Dedifferentiated amniotic fluid mesenchymal stem cell (primary cell): ENCODE measurements around the gene P3R3URF.
"Not testable (repeated sequence)": the region's sequence is repeated elsewhere in the genome, so short reads cannot be mapped to it uniquely, and the experiment has no call there.

ENCODE experiments used
- DNase-seq: peaks from one replicate; pipeline ENCODE4 v3.0.0-alpha.2; 2016; ENCODE audit errors: extremely low spot score

Gene P3R3URF

DNA sequence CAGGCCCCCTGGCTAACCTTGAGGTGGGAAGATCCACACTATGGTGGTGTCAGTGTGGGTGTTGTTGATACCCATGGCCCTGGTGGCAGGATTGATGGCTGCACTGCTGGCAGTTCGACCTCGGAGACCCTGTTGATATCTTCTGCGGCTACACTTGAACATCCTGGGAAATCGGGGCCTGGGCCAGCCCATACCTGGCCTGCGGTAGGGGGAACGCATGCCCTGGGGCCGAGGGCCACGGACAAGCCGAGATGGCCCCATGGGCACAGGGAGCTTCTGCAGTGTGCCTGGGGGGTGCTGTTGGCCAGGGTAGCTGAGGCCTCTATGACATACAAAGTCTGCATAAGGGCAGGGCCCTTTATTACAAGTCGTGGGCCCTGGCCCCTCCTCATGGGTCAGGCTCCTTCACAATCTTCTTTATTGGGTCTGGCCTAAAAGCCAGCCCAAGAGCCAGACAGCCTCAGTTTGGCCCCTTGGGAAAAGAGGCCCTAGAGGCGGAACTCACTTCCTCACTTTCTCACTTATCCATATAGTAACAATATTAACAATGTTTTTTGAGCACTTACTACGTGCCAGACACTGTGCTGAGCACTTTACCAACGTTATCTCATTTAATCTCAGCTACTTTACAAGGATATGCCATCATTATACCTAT lies at the start of gene P3R3URF:
TSS of gene P3R3URF (minus strand) at position 278 of the 655 bp plus-strand sequence. CDS start at position 261, 17 bp downstream.
- no peak for DNase-seq

DNA sequence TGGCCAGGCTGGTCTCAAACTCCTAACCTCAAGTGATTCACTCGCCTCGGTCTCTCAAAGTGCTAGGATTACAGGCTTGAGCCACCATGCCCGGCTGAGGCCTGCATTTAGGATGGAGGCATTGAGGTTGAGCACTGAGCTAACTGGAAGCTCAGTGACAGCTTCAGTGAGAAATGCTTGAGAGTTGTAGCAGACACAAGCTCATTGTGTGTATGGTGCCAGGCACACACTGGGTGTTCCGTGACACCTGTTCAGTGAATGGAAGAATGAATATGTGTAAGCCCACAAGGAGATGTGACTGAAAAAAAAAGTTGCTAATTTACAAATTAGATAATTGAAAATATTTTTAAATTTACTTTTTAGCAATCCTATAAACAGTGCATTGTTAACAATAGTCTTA lies 48.7 kb upstream of the P3R3URF start:
- DNase-seq, result no peak

DNA sequence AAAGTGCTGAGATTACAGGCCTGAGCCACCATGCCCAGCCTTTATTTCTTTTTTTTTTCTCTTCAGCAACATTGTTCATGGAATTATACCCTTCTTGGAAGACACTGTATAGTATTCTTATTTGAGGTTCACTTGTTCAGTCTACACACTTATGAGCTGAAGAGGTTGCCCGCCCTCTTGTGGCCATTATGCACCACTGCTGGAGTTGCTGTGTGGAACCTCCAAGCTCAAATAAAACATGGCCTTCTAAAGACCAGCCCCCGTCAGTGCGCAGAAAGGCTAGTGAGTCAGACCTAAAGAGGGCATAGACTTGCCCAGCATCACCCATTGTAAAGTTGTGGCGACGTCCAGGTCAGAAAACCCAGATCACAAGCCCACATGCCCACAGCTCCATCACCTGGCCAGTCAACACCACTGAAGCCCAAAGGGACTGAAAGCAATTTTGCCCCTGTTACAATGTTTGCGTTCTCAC lies 47.2 kb upstream of the P3R3URF start:
- DNase-seq, result peak; percentile 81

DNA sequence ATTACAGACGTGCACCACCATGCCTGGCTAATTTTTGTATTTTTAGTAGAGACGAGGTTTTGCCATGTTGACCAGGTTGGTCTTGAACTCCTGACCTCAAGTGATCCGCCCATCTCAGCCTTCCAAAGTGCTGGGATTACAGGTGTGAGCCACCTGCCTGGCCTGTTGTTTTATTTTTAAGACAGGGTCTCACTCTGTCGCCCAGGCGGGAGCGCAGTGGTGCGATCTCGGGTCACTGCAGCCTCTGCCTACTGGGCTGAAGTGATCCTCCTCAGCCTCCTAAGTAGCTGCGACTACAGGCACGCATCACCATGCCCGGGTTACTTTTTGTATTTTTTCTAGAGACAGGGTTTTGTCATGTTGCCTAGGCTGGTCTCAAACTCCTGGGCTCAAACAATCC lies 46.8 kb upstream of the P3R3URF start:
- DNase-seq, result not testable (repeated sequence)

DNA sequence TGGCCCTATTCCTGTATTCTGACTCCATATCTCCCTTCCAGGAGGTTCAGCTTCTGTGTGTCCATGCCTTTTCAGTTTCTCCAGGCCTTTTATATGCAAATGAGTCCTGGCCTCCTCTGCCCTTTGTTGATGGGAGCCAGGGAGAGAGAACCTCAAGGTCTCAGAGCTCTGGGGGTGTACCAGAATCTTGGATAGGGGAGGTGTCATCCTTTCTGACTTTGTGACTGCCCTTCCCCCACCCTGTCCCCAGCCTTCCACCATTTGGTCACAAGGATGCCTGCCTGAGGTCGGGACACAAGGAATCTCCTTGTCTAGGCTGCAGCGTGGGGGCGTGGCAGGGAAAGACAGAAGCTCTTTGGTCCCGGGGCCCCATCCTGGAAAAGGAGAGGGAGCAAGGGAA lies 45.5 kb upstream of the P3R3URF start:
- DNase-seq, result no peak

DNA sequence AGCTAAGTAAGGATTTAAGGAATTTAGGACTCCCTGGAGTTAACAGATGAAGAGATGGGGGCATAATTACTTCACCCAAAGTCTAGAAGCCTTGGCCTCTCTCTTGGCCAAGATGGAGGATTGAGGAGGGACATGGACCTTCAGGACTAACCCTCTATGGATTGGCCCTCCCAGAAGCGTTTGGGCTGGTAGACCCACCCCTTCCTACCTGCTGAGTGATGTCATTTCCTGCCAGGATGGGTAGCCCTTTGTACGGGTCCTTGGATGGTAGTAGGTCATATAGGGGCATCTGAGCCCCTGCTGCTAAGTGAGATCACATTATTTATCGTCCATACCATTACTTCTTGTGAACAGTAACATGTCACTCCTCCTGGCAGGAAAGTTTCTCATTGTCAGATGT lies 44.5 kb upstream of the P3R3URF start:
- DNase-seq, result no peak

DNA sequence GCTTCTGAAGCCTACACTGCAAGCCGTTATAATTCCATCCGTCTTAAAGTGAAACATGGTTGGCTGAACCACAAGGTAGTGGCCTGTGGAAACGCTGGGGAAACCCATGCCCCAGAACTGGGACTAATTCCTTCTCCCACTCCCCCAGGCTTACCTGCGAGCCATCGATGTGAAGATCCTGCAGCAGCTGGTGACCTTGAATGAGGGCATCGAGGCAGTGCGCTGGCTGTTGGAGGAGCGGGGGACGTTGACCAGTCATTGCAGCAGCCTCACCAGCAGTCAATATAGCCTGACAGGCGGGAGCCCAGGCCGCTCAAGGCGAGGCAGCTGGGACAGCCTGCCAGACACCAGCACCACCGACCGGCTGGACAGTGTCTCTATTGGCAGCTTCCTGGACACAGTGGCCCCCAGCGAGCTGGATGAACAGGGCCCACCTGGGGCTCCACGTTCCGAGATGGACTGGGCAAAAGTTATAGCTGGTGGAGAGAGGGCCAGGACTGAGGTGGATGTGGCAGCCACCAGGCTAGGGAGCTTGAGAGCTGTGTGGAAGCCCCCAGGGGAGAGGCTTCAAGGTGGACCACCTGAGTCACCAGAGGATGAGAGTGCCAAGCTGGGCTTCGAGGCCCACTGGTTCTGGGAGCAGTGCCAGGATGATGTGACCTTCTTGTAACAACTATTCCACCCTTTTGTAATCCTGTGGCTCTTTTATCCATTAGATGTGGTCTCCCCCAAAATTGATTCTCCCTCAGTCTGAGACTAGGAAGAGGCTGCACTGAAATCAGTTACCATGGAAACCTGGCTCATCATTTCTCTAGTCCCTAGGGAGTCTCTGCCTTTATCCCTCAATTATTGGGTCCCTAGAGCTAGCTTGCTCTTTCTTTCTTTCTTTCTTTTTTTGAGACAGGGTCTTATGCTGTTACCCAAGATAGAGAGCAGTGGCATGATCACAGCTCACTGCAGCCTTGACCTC lies 43.5 kb upstream of the P3R3URF start:
- no peak for DNase-seq

DNA sequence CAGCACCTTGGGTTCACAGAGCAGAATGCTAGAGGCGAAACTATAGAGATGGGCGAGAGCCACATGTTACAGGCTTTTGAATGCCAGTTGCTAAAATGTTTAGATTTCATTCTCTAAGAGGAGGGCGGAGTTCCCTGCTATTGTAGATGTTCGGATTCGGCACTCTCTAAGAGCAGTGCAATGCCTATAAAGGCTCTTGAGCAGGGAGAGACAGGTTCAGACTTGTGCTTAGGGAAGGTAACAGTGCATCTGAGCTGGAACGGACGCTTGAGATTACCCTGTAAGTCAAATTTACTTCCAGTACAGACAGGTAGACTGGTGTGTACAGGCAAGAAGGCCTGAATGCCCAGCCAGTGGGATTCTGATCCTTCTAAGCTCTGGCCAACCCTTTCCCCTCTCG lies 42.2 kb upstream of the P3R3URF start:
- no peak for DNase-seq

DNA sequence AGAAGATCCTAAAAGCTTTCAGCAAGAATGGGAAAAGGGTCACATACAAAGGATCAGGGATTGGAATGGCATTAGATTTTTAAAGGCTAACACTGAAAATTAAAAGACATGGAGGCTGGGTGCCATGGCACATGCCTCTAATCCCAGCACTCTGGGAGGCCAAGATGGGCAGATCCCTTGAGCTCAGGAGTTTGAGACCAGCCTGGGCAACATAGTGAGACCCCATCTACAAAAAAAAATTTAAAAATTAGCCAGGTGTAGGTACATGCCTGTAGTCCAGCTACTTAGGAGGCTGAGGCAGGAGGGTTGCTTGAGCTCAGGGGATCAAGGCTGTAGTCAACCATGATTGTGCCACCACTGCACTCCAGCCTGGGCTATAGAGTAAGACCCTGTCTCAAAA lies 39.2 kb upstream of the P3R3URF start:
- DNase-seq, result no peak

DNA sequence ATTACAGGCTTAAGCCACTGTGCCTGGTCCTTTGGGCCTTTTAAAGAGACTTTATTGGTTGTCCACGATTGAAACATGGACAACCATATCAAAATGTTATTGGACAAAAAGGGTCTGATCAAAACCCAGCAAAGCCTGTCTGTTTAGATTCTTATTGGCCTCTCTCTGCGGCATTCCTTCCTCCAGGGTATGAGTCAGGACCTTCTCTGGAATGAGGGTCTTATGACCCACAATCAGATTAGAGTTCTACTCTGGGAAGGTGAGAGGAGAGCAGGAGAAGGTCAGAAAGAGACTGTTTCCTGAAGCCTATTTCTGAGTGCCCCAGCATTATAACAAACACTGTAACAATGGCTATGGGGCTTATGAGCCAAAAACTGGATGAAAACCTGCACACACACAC lies 34.8 kb upstream of the P3R3URF start:
- no peak for DNase-seq

DNA sequence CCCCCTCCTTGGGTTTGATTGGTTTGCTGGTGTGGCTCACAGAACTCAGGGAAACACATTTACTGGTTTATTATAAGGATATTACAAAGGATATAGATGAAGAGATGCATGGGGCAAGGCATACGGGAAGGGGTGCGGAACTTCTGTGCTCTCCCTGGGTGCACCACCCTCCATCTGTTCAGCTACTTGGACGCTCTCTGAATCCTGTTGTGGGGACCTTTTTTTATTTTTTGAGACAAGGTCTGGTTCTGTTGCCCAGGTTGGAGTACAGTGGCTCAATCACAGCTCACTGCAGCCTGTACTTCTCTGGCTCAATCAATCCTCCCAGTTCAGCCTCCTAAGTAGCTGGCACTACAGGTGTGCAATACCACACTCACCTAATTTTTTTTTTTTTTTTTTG lies 34.3 kb upstream of the P3R3URF start:
- no peak for DNase-seq

DNA sequence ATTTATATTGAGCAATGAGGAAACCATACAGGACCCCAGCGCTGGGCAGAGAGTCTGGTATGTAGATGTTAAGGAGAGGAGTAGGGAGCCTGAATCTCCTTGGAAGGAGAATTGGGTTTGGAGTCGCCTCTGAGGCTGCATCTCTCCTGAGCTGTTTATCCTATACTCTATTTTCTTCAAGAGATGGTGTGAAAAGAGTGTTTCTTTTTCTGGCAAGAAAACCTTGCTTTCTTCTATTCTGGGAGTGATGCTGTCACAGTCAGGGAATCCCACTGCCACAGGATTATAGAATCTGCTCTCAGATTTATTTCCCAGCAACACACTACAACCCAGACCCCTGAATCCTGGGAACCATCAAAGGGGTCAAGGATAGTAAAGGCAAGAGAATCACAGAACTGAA lies 30.1 kb upstream of the P3R3URF start:
- DNase-seq, result no peak

DNA sequence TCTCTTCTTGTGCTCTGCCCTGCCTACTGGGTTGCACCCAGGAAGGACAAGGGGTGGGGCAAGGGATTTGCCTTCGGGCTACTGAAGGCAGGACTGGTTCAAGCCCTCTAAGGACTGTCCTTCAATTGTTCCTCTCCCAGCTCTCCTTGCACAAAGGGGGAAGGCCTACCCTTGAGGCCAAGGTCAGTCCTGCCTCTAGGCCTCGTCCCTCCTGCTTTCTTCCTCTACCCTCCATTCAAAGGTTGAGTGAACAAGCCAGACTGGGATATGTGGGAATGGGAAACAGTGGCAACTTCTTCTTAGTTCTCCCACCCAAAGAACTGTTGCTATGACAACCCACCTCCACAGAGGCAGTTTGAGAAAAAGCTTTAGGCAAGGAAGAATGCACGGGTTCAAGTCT lies 29.5 kb upstream of the P3R3URF start:
- DNase-seq, result no peak

DNA sequence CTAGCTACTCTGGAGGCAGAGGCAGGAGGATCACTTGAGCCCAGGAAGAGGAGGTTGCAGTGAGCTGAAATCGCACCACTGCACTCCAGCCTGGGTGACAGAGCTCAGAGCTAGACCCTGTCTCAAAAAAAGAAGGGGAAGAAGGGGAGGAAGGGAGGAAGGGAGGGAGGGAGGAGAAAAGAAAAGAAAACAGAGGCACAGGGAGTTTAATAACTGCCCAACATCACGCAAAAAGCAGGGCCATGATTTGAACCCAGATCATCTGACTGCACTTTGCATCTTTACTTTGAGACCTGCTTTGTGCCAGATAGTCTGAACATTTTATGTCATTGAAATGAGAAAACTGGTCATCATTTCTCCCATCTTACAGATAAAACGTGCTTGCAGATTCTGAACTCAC lies 28.9 kb upstream of the P3R3URF start:
- DNase-seq, result no peak

DNA sequence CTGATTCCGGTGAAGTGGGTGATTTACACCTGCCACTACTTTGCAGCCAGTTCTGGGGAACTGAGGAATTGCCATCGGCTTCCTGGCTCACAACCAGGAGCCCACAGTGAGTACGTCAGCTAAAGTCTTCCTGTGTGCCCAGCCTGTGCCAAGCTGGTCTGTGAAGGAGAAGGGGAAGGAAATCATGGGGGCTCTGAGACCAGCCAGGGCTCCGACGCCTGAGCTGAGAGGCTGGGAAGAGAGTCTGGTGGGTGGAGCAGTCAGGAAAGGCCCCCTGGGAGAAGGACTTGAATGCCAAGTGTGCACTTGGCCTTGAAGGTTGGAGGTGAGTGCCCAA lies 28.1 kb upstream of the P3R3URF start:
- no peak for DNase-seq

DNA sequence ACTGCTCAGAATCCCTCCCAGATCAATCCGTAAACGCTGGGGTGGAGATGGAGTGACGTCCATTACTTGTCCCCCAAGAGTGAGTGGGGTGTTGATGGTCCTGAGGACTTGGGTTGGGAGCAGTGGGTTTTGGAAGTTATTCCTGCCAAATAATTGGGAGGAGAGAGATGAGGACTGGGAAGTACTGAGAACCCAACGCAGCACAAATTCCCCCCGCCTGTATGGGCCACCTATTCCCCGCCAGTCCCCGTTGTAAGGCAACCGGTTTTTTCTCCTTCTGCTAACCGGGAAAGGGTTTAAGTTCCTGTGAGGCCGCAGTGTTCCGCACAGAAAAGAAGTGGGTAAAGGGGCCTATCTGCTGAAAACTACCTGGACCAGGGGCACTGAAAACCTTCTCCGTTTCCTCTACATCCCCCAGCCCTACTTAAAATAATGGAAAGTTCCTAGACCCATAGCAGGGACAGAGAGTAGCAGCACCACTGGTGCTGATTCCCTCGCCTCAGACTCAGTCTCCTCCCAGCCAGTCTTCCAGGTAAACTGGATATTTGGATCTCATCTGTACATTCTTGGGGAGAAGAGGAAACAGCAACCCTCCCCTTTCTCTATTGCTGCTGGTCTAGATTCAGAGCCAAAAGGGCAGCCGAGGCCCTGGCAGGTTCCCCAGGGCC lies 27.6 kb upstream of the P3R3URF start:
- no peak for DNase-seq

DNA sequence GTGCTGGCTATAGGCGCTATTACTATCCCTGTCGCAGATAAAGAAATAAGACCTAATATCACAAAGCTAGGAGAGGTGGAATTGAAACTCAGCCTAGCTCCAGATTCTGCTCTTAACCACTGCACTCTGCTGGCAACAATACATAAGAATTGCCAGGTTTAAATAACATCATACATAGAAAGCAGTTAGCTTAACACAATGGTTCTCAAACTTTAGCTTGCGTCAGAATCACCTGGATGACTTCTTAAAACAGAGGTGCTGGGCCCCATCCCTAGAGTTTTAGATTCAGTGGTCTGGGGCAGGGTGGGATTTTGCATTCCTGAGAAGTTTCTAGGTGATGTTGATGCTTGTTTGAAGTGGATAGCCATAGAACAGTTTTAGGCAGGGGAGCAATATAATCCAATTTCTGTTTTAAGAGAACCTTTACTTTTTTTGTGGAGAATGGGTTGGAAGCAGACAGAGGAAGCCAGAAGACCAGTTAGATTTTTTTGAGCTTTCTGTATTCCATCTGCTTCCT lies 23.0 kb upstream of the P3R3URF start:
- DNase-seq, result no peak

DNA sequence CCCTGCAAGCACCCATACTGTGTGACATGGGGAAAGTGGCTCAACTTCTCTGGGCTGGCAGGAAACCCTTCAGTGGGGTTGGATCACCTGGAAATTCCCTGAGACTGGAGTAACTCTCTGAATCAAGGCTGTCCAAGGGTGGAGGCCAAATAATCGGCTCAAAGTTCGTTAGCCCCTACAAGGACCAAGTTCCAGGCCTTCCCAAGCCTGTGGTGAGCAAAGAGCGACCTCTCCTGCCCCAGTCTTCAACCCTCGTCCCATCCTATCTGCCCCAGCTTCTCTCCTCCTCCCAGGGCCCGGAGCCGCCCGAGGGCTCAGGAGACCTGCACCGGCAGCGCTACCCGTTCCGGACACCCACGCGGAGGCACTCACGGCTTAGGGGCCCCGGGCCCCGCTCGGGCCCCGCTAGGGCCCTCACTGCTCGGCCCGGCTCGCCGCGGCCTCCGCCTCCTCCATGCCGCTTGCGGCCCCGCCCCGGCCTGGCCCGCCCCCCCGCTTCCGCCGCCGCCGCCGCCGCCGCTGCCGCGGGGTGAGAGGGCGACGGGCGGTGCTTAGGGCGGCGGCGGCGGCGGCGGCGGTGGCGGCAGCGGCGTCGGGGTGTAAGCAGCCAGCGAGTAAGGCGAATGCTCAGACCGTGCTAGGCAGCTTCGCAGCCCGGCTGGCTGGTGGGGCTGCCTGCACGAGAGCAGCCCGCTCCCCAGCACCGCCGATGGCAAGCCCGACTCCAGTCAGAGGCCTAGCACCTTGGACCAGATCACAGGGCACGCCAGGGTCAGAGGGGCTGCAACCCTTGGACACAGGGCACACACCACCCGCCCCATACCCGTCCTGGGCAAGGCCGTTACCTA lies 21.9 kb upstream of the P3R3URF start, which contains the start of gene POMGNT1:
TSS of gene POMGNT1 (minus strand) at position 471 of the 848 bp plus-strand sequence. CDS start 613 bp downstream, outside the sequence.
- DNase-seq, result peak; percentile 35

DNA sequence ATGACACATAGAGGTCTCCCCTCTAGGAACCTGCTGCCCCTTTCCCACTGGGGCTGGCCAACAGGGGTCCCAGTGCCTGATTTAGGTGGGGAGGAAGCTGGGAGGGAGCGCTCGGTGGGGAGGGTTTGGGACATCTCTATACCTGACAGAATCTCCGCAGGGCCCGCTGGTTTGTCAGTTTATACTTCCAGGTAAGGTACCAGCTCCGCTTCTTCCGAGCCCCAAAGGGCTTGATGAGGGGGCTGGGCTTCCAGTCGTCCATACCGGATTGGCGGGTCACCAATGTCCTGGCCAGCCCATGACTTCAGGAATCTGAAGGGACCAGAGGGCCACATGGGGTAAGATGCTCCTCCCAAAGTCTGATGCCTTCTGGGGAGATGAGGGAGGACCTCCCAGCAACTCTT lies 21.3 kb upstream of the P3R3URF start:
- DNase-seq, result no peak

DNA sequence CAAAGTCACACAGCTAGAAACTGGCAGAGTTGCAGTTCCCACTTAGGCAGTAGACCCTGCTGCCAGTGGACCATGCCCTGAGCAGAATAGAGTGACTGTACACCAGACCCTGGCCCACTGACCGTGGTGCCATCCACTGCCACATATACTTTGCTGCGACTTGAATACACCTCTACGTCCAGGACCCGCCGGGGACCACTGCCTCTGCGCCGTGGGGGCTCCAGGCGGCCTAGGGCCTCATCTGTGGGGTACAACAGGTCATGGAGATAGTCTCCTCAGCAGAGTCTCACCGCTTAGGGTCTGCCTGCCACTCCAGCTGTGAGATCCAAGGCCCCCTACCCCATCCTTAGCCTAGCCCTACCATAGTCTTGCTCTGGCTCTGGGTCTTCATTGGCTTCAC lies 20.3 kb upstream of the P3R3URF start:
- no peak for DNase-seq

DNA sequence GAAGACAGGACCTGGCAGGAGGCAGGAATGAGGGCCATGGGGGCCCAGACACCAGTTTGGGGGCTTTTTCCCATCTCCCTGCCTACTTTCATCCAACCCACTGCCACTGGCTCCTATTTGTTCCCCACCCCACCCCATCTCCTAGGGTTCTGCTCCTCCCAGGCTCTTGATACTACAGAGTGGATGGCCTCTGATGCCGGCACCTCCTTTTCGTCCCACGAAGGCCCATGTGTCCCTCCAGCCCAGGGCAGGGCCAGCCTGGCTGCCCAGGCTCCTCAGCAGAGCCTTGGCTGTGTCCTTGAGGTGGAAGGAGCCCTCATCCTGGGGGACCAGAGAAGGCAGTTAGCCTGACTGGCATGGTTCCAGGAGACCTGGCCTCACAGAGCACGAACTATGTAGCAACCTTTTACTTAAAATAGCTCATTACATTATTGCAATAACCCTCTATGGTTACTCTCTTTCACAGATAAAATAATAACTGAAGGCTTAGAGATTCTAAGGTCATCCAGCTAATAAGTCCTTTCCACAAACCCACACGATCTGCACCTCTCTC lies 18.4 kb upstream of the P3R3URF start:
- no peak for DNase-seq
